GM18511 (cell line): Measurements from ENCODE around the gene RAI1.

ENCODE experiments used
- ATAC-seq: cut with Tn5 transposase; IDR thresholded peaks from one replicate; pipeline ENCODE4 v1.9.1; 2021; ENCODE audit warnings: mild to moderate bottlenecking, moderate library complexity; ENCODE audit not compliant: unreplicated experiment

The RAI1 gene

GRCh38 chr17:17841601-17842025 is 160.4 kb downstream of the RAI1 start:
- ATAC-seq = no peak

GRCh38 chr17:17842111-17842876 is 161.0 kb downstream of the RAI1 start:
- ATAC-seq = no peak

GRCh38 chr17:17843096-17843495 is 161.8 kb downstream of the RAI1 start:
- ATAC-seq = no peak

- no peak for ATAC-seq
Observed at GRCh38 chr17:17844079-17844478, 162.8 kb downstream of the RAI1 start.

- ATAC-seq = no peak
Observed at GRCh38 chr17:17844500-17844899, 163.2 kb downstream of the RAI1 start.

GRCh38 chr17:17845046-17845775 is 164.0 kb downstream of the RAI1 start:
- no peak for ATAC-seq

- no peak for ATAC-seq
Observed at GRCh38 chr17:17846003-17846402, 164.7 kb downstream of the RAI1 start.

- ATAC-seq = no peak
Observed at GRCh38 chr17:17846645-17847044, 165.4 kb downstream of the RAI1 start.

- ATAC-seq = no peak
Observed at GRCh38 chr17:17847118-17847689, 165.9 kb downstream of the RAI1 start.

GRCh38 chr17:17847726-17848125 is 166.5 kb downstream of the RAI1 start:
- ATAC-seq = no peak

- no peak for ATAC-seq
Observed at GRCh38 chr17:17848311-17849082, 167.2 kb downstream of the RAI1 start.

- ATAC-seq = peak; percentile 82
Observed at GRCh38 chr17:17849147-17849820, 168.0 kb downstream of the RAI1 start.

GRCh38 chr17:17849845-17850373 is 168.7 kb downstream of the RAI1 start:
- no peak for ATAC-seq

- no peak for ATAC-seq
Observed at GRCh38 chr17:17851103-17852002, 170.1 kb downstream of the RAI1 start.

- ATAC-seq = no peak
Observed at GRCh38 chr17:17852930-17853329, 171.7 kb downstream of the RAI1 start.

- ATAC-seq = no peak
Observed at GRCh38 chr17:17853811-17854447, 172.7 kb downstream of the RAI1 start.

GRCh38 chr17:17855976-17856375 is 174.7 kb downstream of the RAI1 start:
- ATAC-seq = no peak

GRCh38 chr17:17856386-17856785 is 175.1 kb downstream of the RAI1 start:
- ATAC-seq = no peak

- no peak for ATAC-seq
Observed at GRCh38 chr17:17857496-17857895, 176.2 kb downstream of the RAI1 start.
